ENCODE measurements around the gene MAD1L1.

The MAD1L1 gene

GRCh38 chr7:1993776-1994740 is 238.7 kb downstream of the MAD1L1 start:
- DNase-seq, result no peak

GRCh38 chr7:1993031-1993695 is 239.6 kb downstream of the MAD1L1 start:
- no peak for DNase-seq

GRCh38 chr7:1992554-1992953 is 240.2 kb downstream of the MAD1L1 start:
- DNase-seq, result no peak

- no peak for DNase-seq
Observed at GRCh38 chr7:1990001-1990670, 242.6 kb downstream of the MAD1L1 start.

GRCh38 chr7:1989049-1989860 is 243.5 kb downstream of the MAD1L1 start:
- no peak for DNase-seq

GRCh38 chr7:1988533-1988930 is 244.2 kb downstream of the MAD1L1 start:
- no peak for DNase-seq

GRCh38 chr7:1987591-1988532 is 244.9 kb downstream of the MAD1L1 start:
- DNase-seq, result no peak

- no peak for DNase-seq
Observed at GRCh38 chr7:1987084-1987535, 245.6 kb downstream of the MAD1L1 start.

- no peak for DNase-seq
Observed at GRCh38 chr7:1986366-1987083, 246.2 kb downstream of the MAD1L1 start.

- no peak for DNase-seq
Observed at GRCh38 chr7:1985936-1986335, 246.8 kb downstream of the MAD1L1 start.

GRCh38 chr7:1985042-1985441 is 247.7 kb downstream of the MAD1L1 start:
- no peak for DNase-seq

- DNase-seq, result no peak
Observed at GRCh38 chr7:1981878-1982230, 250.9 kb downstream of the MAD1L1 start.

GRCh38 chr7:1981201-1981877 is 251.4 kb downstream of the MAD1L1 start:
- no peak for DNase-seq

GRCh38 chr7:1979591-1980560 is 252.9 kb downstream of the MAD1L1 start:
- DNase-seq, result no peak

- no peak for DNase-seq
Observed at GRCh38 chr7:1978656-1979590, 253.8 kb downstream of the MAD1L1 start.

GRCh38 chr7:1977876-1978441 is 254.8 kb downstream of the MAD1L1 start:
- DNase-seq, result no peak
